HG03066 (cell line): ENCODE measurements around the gene SMIM14.
"Not testable (repeated sequence)": the region's sequence is repeated elsewhere in the genome, so short reads cannot be mapped to it uniquely, and the experiment has no call there.

Experiments
- ATAC-seq: cut with Tn5 transposase; IDR thresholded peaks from one replicate; pipeline ENCODE4 v1.9.1; 2021; ENCODE audit warnings: low read depth; ENCODE audit not compliant: unreplicated experiment

The SMIM14 gene

DNA sequence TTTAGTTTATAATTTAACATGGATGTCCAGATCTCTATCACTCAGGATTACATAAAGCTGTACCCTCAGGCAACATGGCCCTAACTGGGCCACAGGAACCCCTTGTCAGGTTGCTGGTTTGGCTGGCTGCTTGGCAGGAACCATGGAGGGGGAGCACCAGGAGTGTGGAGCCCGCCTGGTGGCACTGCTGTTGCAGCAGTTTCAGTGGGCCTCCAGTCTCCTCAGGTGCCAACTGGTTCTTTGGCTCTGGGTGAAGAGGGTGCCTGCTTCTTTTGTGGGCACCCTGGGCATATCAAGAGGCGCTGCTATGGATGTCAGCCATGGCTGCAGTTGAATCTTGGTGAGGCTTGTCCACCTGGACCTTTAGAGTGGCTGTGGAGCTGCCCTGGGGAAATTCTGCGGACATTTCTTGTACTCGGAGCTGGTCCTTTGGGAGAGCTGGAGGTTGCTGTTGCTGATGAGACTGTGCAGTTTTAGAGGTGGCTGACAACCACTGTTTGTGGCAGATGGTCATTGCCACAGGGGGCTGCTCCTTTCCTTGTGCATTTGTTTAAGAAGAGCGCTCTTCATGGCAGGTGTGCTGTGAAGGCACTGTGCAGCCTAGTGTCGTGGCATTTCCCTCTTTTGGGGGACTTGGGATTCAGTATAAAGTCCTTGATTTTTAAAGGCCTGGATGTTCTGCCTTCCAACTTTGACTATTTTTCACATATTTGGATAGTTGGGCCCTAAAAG is 10.3 kb upstream of the SMIM14 start:
- ATAC-seq: no peak

DNA sequence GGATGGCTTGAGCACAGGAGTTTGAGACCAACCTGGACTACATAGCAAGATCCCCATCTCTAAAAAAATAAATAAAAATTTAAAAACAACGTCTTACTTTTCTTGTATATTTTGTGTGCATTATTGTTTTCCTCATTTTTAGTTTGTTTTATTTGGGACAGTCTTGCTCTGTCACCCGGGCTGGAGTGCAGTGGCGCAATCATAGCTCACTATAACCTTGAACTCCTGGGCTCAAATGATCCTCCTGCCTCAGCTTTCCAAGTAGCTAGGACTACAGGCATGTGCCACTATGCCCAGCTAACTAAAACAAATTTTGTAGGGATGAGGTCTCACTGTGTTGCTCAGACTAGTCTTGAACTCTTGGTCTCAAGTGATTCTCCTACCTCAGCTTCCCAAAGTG is 9.5 kb upstream of the SMIM14 start:
- ATAC-seq: no peak

- ATAC-seq: no peak
Measured at GRCh38 chr4:39642885-39643552, 4.4 kb upstream of the SMIM14 start.

DNA sequence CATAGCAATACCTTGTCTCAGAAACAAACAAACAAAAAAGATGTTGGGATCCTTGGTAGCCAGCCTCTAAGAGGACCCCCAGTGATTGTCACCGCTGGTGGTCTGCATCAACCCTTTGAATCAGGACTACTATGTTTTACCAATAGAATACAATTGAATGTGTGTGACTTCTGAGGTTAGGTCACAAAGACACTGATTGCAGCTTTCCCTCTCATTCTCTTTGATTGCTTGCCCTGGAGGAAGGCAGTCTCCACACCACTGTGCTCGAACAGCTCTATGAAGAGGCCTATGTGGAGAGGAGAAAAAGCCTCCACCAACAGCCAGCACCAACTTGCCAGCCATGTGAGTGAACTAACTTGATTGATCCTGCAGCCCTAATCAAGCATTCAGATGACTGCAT is 2.8 kb upstream of the SMIM14 start:
- ATAC-seq: no peak

- ATAC-seq: no peak
Measured at GRCh38 chr4:39637586-39638353, 895 bp downstream of the SMIM14 start.

GRCh38 chr4:39637221-39637585 is 1.5 kb downstream of the SMIM14 start:
- no peak for ATAC-seq

DNA sequence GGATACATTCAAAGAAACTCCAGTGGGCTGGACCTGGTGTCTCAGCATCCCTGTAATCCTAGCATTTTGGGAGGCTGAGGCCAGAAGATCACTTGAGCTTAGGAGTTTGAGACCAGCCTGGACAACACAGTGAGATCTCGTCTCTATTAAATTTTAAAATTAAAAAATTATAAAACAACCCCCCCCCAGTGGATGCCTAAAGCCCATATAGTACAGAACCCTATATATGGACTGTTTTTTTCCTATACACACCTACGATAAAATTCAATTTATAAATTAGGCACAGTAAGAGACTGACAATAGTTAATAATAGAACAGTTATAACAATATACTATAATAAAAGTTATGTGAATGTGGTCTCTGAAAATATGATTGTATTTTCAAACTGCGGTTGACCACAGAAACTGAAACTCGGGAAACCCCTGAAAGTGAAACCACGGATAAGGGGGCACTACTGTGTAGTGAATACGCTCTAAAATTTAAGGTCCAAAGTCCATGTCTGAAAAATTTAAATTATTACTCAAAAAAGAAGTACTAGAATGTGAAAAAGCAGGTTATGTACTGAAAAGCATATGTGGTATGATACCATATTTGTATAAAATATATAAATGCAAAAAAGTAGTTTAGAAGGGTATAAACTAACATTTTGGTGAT is 2.0 kb downstream of the SMIM14 start:
- ATAC-seq: no peak

GRCh38 chr4:39635023-39635422 is 3.6 kb downstream of the SMIM14 start:
- no peak for ATAC-seq

DNA sequence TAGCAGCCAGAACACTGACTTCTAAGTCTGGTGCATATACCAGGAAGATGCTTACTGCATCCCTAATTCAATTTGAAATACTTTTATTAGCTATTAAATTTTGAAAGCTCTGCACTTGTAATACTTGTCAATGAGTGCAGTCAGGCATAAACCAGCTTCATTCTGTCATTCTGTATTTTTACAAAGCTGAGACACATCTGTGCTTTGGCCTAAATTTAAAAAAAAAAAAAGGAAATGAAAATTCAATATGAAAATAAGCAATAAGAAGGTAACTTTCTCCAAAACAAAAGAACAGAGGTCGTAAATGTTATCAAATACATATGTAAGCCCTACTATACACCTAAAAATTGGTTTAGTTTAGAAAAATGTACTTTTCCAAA is 7.0 kb downstream of the SMIM14 start:
- ATAC-seq: peak; percentile 64

DNA sequence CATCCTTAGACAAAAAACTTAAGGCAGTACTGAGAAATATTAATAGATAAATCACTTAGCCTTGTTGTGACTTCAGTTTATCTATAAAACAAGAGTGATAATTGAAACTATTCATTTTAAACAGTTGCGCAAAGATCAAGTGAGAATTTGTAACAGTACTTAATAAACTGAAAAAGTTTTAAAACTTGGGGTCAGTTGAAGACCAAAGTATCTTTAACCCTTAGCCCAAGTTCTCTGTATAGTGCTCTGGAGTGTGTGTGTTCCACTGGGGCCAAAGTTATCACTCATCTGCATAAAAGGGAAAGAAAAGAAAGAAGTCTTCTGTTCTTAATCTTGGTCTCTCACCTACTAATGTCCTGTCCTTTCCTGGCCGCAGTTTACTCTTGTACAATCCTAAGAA is 11.3 kb downstream of the SMIM14 start:
- ATAC-seq: no peak

GRCh38 chr4:39626913-39627312 is 11.8 kb downstream of the SMIM14 start:
- ATAC-seq: no peak

DNA sequence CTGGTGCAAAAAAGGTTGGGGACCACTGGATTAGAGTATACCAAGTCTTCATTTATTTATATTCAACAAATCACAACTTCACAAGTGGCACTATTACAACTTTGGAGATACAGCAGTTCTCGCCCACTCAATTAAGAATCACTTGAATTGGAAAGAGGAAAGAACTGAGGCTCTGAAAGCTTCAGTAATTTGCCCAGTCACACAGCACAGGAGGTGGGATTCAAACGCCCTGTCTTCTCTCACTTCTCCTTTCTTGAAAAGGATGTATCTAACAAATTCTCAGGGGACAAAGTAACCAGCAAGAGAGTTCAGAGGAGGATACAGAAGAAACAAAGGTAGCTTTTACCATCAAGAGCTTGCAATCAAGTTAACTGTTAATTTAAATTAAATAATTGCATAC is 12.4 kb downstream of the SMIM14 start:
- ATAC-seq: peak; percentile 48

DNA sequence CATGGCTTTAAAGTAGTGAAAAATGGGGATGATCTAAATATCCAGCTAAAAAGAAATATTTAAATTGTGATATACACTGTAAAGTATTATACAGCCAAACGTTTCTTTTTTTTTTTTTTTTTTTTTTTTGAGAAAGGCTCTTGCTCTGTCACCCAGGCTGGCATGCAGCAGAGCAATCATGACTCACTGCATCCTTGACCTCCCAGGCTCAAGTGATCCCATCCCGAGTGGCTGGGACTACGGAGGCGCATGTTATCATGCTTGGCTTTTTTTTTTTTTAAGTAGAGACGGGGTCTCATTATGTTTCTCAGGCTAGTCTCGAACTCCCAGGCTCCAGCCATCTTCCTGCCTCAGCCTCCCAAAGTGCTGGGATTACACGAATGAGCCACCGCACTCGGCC is 17.1 kb downstream of the SMIM14 start:
- no peak for ATAC-seq

DNA sequence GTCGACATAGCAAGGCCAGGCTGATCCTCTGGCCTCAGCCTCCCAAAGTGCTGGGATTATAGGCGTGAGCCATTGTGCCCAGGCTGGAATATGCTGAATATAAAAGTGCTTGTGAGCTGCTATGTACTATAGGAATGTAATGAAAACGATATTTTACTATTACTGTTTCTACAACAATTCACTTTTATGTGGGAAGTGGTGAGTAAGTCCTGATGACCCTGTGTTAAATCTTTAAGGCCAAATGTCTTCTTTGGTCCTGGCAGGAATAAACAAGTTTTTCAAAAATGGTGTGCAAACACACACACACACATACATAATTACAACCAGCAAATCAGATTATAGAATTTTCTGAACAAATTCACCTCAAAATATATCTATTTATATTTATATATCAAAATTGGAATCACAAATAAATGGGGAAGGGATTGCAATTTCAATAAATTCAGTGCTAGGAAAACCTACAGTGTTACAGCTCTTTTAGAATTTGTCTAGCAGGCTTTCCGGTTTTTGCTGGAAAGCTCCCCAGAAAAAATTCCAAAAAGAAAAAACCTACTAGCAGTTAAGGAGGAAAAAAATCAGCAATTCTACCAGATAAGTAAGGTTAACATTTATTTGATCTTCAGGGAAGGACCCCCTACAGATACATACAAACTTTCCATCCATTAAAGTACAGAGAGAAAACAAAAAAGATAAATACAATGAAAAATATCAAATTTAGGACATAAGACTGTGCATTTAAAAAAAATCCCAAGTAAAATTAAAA is 17.9 kb downstream of the SMIM14 start:
- no peak for ATAC-seq

- no peak for ATAC-seq
Measured at GRCh38 chr4:39617534-39617933, 21.1 kb downstream of the SMIM14 start.

DNA sequence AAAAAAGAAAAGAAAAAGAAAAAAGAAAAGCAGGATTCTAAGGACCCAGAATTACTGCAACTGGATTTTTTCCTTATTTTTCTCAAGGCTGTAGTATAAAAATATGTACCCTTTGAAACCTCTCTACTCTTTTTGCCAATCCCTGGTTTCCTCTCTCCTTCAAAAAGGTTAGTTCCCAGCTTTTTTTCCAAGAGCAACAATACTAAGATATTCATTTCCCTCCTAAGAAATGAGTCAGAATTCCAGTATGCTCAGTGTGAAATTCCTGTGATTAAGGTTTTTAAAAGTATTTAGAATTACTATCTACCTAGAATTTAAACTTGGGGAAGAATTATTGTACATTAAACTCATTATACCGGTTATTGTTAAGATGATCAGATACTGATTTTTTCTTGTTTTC is 22.0 kb downstream of the SMIM14 start:
- no peak for ATAC-seq

DNA sequence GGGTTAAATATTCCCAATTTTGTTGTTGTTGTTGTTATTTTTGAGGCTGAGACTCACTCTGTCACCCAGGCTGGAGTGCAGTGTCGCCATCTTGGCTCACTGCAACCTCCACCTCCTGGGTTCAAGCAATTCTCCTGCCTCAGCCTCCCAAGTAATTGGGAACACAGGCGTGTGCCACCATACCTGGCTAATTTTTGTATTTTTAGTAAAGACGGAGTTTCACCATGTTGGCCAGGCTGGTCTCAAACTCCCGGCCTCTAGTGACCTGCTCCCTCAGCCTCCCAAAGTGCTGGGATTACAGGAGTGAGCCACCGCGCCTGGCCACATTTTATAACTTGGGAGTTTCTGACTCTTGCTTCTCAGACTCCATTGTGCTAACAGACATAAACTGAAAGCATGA is 22.6 kb downstream of the SMIM14 start:
- not testable (repeated sequence) for ATAC-seq

DNA sequence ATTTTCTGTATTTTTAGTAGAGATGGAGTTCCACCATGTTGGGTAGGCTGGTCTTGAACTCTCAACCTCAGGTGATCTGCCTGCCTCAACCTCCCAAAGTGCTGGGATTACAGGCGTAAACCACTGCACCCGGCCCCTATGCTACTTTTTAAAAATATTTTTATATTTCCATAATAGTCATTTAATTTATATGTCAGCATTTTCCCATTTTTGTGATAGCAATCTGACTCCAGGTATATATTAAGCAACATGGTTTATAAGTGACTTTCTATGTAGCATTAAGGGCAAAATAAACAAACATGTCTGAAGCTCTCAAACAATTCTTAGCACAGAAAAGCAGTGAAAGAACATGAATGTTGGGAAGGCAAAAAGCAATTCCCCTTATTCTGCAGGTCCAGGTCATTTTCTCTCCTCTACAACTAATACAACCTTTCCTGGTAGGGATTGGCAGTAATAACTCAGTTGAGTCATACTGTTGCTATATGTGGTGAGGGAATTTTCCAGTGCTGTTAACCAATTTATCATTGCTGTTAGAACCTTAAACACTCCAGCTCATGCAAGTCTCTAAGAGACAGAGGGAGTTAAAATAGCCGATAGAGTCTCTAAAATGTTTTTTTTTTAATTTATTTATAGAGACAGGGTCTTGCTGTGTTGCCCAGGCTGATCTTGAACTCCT is 24.0 kb downstream of the SMIM14 start:
- no peak for ATAC-seq

- ATAC-seq: no peak
Measured at GRCh38 chr4:39613093-39613656, 25.5 kb downstream of the SMIM14 start.
